HL-60 (cell line): ENCODE results near the gene UBE2E2.

Experiments used
- GABPA ChIP-seq: IDR thresholded peaks from 2 replicates; pipeline ENCODE4 v1.6.1; 2012; ENCODE audit warnings: low read depth
- POLR2AphosphoS5 ChIP-seq: IDR thresholded peaks from 2 replicates; pipeline ENCODE4 v1.6.1; 2012; ENCODE audit warnings: low read depth
- REST ChIP-seq: IDR thresholded peaks from 2 replicates; pipeline ENCODE4 v1.6.1; 2012; ENCODE audit warnings: low read depth; ENCODE audit not compliant: insufficient replicate concordance
- SPI1 ChIP-seq: IDR thresholded peaks from 2 replicates; pipeline ENCODE4 v1.6.1; 2012; ENCODE audit warnings: low read depth, mild to moderate bottlenecking, borderline replicate concordance
- TF ChIP-seq, protein P1 (sequence below): IDR thresholded peaks from one replicate; pipeline ENCODE4 v1.5.1; 2011; ENCODE audit warnings: low read length, control low read depth, inconsistent platforms; ENCODE audit not compliant: insufficient read depth

GRCh38 chr3:23455084-23455483, 252.0 kb downstream of the UBE2E2 start:
- TF ChIP-seq, protein P1, sequence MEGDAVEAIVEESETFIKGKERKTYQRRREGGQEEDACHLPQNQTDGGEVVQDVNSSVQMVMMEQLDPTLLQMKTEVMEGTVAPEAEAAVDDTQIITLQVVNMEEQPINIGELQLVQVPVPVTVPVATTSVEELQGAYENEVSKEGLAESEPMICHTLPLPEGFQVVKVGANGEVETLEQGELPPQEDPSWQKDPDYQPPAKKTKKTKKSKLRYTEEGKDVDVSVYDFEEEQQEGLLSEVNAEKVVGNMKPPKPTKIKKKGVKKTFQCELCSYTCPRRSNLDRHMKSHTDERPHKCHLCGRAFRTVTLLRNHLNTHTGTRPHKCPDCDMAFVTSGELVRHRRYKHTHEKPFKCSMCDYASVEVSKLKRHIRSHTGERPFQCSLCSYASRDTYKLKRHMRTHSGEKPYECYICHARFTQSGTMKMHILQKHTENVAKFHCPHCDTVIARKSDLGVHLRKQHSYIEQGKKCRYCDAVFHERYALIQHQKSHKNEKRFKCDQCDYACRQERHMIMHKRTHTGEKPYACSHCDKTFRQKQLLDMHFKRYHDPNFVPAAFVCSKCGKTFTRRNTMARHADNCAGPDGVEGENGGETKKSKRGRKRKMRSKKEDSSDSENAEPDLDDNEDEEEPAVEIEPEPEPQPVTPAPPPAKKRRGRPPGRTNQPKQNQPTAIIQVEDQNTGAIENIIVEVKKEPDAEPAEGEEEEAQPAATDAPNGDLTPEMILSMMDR, result no peak
- no peak for TF ChIP-seq SPI1
- TF ChIP-seq POLR2AphosphoS5, result no peak
- TF ChIP-seq REST, result no peak
- TF ChIP-seq GABPA, result no peak
